ENCODE measurements around the gene NSRP1.
A peak's percentile ranks its signal among the peaks of the same experiment; 100 is the strongest.
"Not testable (repeated sequence)": the region's sequence is repeated elsewhere in the genome, so short reads cannot be mapped to it uniquely, and the experiment has no call there.

Gene NSRP1

GRCh38 chr17:30229012-30229411 is 112.4 kb downstream of the NSRP1 start:
- no peak for TF ChIP-seq CTCF (IDR thresholded peaks at IDR 0.05; ENCODE audit: low read depth, low read length, missing control alignments)
- no peak overlapping the region for H3K4me3 ChIP-seq (ENCODE audit: low read depth, low read length)
- no peak for DNase-seq (ENCODE audit: low read depth)

GRCh38 chr17:30230009-30230408 is 113.4 kb downstream of the NSRP1 start:
- not testable (repeated sequence) for H3K4me3 ChIP-seq (ENCODE audit: low read depth, low read length); DNase-seq (ENCODE audit: low read depth)

DNA sequence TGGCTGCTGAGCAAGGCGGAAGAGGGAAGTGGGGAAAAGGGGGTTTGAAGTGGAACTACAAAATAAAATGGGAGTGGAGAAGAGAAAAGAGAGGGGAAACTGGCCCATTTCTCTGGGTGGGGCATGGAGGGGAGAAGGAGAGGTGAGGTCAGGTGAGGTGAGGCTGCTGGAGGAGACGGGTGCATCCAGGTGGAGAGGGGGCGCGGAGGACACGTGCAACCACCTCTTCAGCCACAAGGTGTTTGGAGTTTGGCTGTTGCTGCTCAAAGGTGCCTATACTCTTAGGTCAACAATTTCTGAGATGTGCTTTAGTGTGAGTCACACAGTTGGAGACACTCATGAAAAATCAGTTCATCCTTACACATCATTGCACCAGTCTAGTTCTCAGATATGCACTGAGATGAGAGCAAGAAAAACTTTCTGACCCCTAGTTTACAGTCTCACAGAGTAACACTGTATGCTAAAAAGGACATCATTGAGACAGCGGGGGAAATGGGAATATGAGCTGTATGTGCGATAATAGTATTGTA is 114.0 kb downstream of the NSRP1 start:
- DNase-seq (ENCODE audit: low read depth), result no peak
- no peak overlapping the region for H3K4me3 ChIP-seq (ENCODE audit: low read depth, low read length)
- no peak for TF ChIP-seq CTCF (IDR thresholded peaks at IDR 0.05; ENCODE audit: low read depth, low read length, missing control alignments)

DNA sequence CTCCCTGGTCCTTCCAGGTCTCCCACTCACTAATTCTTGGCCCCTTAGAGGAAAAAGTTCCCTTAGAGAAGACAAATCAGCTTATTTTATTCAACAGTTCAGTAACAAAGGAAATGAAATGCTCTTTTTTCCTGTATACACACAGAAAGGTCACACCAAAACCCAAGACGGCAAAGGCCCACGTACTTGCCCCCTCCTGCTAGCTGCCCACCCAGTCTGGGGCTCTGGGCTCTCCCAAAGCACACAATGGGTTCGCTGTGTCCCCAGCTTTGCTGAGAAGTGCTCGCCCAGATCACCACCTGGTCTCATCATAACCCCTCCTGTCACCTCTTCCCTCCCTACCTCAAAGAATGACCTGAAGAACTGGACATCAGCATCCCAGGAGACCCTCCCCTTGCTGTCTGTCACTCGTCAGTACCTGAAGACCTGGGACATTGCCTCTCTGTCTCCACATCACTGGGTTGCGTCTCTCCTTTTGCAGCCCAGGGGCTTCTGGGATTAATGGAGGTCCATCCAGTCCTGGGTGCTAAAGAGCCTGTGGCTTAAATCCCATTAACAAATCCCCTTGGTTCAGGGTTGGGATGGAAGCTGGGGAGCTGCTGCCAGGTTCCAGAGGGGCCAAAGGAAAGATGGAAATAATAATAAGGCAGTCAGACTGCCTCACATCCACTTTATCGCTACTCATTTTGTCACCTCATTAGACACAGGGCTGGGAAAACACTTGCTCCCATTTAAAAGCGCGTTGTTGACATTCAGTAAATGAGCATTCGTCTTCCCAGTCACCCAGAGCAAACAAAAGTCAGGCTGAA is 115.6 kb downstream of the NSRP1 start:
- TF ChIP-seq CTCF (IDR thresholded peaks at IDR 0.05; ENCODE audit: low read depth, low read length, missing control alignments), result no peak
- H3K4me3 ChIP-seq (ENCODE audit: low read depth, low read length), result no peak overlapping the region
- DNase-seq (ENCODE audit: low read depth), result no peak

DNA sequence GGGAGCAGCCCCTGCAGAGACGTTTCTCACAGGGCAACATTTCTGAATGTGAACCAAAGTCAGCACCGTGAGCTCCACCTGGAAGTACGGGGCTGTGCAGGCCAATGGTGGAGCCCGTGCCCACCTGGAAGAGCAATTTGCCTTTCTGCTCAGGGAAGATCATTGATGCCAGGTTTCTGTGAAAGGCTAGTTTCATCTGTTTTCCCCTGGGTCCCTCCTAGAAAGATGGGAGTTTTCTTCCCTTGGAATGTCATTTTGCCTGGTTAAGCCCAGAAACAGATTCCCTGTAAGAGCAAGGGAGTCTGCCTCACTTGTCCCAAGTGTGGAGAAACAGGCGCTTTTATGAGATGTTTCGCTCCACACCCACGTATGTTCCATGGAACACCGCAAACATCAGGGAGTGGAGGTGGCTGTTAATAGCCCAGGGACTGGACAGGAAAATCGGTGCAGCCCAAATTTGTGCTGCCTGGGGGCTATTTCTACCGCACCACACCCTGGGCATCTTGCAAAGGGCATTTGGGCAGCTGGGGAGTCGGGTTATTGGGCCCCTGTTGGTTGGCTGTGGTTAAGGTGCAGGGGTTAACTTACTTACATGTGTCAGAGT is 116.3 kb downstream of the NSRP1 start:
- TF ChIP-seq CTCF (IDR thresholded peaks at IDR 0.05; ENCODE audit: low read depth, low read length, missing control alignments), result no peak

GRCh38 chr17:30234296-30234695 is 117.7 kb downstream of the NSRP1 start:
- H3K4me3 ChIP-seq (ENCODE audit: low read depth, low read length), result no peak overlapping the region
- no peak for TF ChIP-seq CTCF (IDR thresholded peaks at IDR 0.05; ENCODE audit: low read depth, low read length, missing control alignments)
- no peak for DNase-seq (ENCODE audit: low read depth)

More for the DNA sequence above, 116.3 kb downstream of the NSRP1 start:
- DNase-seq (ENCODE audit: low read depth), result no peak
- no peak overlapping the region for H3K4me3 ChIP-seq (ENCODE audit: low read depth, low read length)

- no peak for TF ChIP-seq CTCF (IDR thresholded peaks at IDR 0.05; ENCODE audit: low read depth, low read length, missing control alignments)
- H3K4me3 ChIP-seq (ENCODE audit: low read depth, low read length), result peak overlapping the region; percentile 51
- peak; percentile 31 for DNase-seq (ENCODE audit: low read depth)
These were observed 118.3 kb downstream of the NSRP1 start for GRCh38 chr17:30234964-30235363.
